Osteoblast (primary cell): Measurements from ENCODE around the gene EOGT. TPM values are rescaled to one million over a fixed set of nuclear protein-coding genes. Genes with fewer than 3 reads are reported as not detected.

Experiments used
- DNase-seq: peaks from one replicate; pipeline ENCODE4 v3.0.0; 2011; ENCODE audit warnings: low spot score, mixed read lengths; ENCODE audit not compliant: insufficient read length; ENCODE audit errors: missing footprints
- H2AFZ ChIP-seq: 2 replicates; pipeline ENCODE4 v1.6.0; 2011; ENCODE audit warnings: mild to moderate bottlenecking, low read length
- H3K27ac ChIP-seq: 2 replicates; pipeline ENCODE4 v1.5.1; 2011; ENCODE audit warnings: mild to moderate bottlenecking, low read depth, low read length, moderate library complexity
- H3K27me3 ChIP-seq: 2 replicates; pipeline ENCODE4 v1.6.0; 2012; ENCODE audit warnings: mild to moderate bottlenecking, control low read depth, inconsistent platforms, low read length, moderate library complexity; ENCODE audit not compliant: insufficient read depth
- H3K36me3 ChIP-seq: 2 replicates; pipeline ENCODE4 v1.5.1; 2011; ENCODE audit warnings: mild to moderate bottlenecking, low read length, control low read depth, moderate library complexity; ENCODE audit not compliant: insufficient read depth
- H3K4me1 ChIP-seq: 2 replicates; pipeline ENCODE4 v1.5.1; 2011; ENCODE audit warnings: mild to moderate bottlenecking, low read length, control low read depth, moderate library complexity; ENCODE audit not compliant: insufficient read depth
- H3K4me2 ChIP-seq: 2 replicates; pipeline ENCODE4 v1.6.0; 2011; ENCODE audit warnings: mild to moderate bottlenecking, low read length; ENCODE audit not compliant: insufficient read depth
- H3K4me3 ChIP-seq: fragments of 200-600 bp; sonication (generic); 3 replicates; pipeline ENCODE4 v1.5.1; 2012; ENCODE audit warnings: mild to moderate bottlenecking, low read length, inconsistent platforms; ENCODE audit not compliant: insufficient read depth
- H3K79me2 ChIP-seq: 2 replicates; pipeline ENCODE4 v1.6.0; 2012; ENCODE audit warnings: mild to moderate bottlenecking, low read length, control low read depth, inconsistent platforms; ENCODE audit not compliant: insufficient read depth
- H3K9me3 ChIP-seq: 2 replicates; pipeline ENCODE4 v1.5.1; 2011; ENCODE audit warnings: low read depth, low read length, control low read depth
- H4K20me1 ChIP-seq: 2 replicates; pipeline ENCODE4 v1.6.0; 2012; ENCODE audit warnings: mild to moderate bottlenecking, low read length, control low read depth; ENCODE audit not compliant: insufficient read depth
- total RNA-seq: library from RNA; depleted of rRNA; stranded (reverse); fragments of >200 nt; gene quantifications from 2 replicates; pipeline ENCODE4 v1.2.3, GENCODE V29; 2012
- TF ChIP-seq, protein P1 (sequence below): IDR thresholded peaks from 2 replicates; pipeline ENCODE4 v1.5.1; 2011; ENCODE audit warnings: mild to moderate bottlenecking, low read depth, low read length, moderate library complexity; ENCODE audit errors: extremely low read depth

EOGT gene
- total RNA-seq, 1 donor = 65.9 TPM

DNA sequence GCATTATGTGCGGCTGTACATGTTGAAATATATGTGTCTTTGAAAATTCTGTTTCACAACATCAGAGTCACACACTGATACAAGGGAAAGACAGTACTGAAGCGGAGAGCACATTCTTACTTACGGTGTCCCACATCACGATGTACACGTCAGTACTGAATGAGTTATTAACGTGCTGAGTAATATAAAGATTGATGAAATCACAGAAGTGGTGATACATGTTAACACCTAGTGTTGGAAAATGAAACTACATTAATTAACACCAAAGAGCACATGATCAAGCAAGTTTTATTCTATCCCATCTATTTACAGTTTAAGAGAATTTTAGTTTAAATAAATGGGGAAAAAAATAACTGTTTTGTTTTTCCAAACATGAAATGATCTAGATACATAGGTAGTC is 15.6 kb downstream of the EOGT start:
- Histone ChIP-seq H3K4me3 (no peak overlapping the region), H2AFZ (no peak overlapping the region), H4K20me1 (peaks cover 12% of the 10 kb centered on the region), H3K4me1 (peaks cover 21% of the 10 kb centered on the region), H3K27me3 (no peaks in the 10 kb centered on the region), H3K9me3 (no peaks in the 10 kb centered on the region), H3K79me2 (no peaks in the 10 kb centered on the region), H3K4me2 (no peak overlapping the region), H3K36me3 (peaks cover 67% of the 10 kb centered on the region), H3K27ac (no peak overlapping the region)
- TF ChIP-seq, protein P1, sequence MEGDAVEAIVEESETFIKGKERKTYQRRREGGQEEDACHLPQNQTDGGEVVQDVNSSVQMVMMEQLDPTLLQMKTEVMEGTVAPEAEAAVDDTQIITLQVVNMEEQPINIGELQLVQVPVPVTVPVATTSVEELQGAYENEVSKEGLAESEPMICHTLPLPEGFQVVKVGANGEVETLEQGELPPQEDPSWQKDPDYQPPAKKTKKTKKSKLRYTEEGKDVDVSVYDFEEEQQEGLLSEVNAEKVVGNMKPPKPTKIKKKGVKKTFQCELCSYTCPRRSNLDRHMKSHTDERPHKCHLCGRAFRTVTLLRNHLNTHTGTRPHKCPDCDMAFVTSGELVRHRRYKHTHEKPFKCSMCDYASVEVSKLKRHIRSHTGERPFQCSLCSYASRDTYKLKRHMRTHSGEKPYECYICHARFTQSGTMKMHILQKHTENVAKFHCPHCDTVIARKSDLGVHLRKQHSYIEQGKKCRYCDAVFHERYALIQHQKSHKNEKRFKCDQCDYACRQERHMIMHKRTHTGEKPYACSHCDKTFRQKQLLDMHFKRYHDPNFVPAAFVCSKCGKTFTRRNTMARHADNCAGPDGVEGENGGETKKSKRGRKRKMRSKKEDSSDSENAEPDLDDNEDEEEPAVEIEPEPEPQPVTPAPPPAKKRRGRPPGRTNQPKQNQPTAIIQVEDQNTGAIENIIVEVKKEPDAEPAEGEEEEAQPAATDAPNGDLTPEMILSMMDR = no peak
- DNase-seq = no peak

DNA sequence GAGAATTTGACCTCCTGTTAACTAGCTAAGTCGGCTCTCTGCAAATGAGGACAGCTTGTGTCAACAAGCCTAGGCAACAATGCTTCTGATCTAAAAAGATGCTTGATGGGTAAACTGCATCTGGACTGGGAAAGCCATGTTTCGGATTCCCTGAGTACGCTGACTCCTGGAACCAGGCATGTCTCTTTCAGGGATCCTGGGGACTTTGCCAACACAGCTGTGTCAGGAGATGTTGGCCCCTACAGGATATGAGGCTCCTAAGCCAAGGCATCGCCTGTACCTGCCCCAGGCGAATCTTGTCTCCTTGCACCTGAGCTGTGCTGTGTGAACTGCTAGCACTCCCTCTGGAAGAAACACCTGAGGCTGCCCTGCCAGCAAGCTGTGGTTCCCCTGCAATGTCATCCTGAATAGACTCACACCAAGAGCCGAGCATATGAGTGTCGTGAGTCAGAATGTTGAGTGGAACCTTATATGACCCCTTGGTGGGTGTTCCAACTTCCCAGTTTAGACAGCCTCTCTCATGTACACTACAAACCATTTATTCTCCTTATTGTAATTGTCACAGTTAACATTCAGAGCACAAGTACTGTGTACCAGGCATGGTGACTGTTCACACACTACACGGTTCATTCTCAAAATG is 17.0 kb downstream of the EOGT start:
- Histone ChIP-seq H3K27me3 (no peaks in the 10 kb centered on the region), H3K79me2 (no peaks in the 10 kb centered on the region), H3K27ac (peak overlapping the region; percentile 32), H3K9me3 (no peaks in the 10 kb centered on the region), H3K4me1 (peaks cover 21% of the 10 kb centered on the region), H3K4me3 (no peak overlapping the region), H3K4me2 (no peak overlapping the region), H3K36me3 (peaks cover 55% of the 10 kb centered on the region), H2AFZ (no peak overlapping the region), H4K20me1 (peaks cover 12% of the 10 kb centered on the region)
- TF ChIP-seq, protein P1 = no peak
- DNase-seq = peak; percentile 54

DNA sequence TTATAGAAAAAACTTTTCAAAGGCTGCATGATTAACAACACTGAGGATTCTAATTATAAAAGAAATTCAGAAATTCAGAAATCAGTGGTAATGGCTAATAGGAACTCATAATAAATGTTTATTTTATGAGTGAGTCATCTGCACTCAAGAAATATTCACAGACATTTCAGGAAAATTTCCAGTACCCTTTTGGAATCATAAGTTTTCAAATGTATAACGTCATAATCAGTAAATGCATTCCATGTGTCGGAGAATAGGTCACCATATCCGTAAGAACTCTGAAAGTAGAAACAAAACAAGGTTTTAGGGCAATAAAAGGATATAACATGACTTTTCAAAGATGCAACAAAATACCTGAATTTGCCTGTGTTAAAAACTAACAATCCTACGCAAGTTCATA is 24.7 kb downstream of the EOGT start:
- H3K36me3 ChIP-seq = peaks cover 56% of the 10 kb centered on the region
- DNase-seq = no peak
- no peak overlapping the region for H3K27ac ChIP-seq

DNA sequence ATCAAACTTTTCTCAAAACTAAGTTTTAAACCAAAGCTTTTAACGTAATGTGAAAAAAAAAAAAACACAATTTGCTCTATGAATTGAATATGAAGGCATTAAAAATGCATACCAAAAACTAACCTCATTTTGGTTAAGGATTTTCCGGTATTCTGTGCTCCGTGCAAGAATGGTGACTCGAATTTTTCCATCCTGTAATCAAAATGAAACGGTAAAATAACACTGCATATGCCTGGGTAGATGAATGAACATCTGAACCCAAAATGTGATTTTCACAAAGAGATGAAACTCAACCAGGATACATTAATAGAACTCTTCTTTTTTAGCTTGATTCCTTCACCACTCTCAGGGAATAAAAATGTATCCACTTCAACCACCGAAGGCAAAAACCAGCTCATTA is 26.2 kb downstream of the EOGT start:
- H2AFZ ChIP-seq = no peak overlapping the region
- H3K4me3 ChIP-seq = no peak overlapping the region
- H3K36me3 ChIP-seq = peaks cover 65% of the 10 kb centered on the region
- H3K79me2 ChIP-seq = no peaks in the 10 kb centered on the region
- no peak for DNase-seq
- no peaks in the 10 kb centered on the region for H3K9me3 ChIP-seq
- no peak overlapping the region for H3K4me2 ChIP-seq
- H3K27me3 ChIP-seq = no peaks in the 10 kb centered on the region
- H4K20me1 ChIP-seq = no peaks in the 10 kb centered on the region
- TF ChIP-seq, protein P1 = no peak
- peaks cover 2% of the 10 kb centered on the region for H3K4me1 ChIP-seq
- H3K27ac ChIP-seq = no peak overlapping the region

More for the DNA sequence above, 24.7 kb downstream of the EOGT start:
- H3K4me1 ChIP-seq = peaks cover 2% of the 10 kb centered on the region
- H3K9me3 ChIP-seq = no peaks in the 10 kb centered on the region
- H3K27me3 ChIP-seq = no peaks in the 10 kb centered on the region
- no peaks in the 10 kb centered on the region for H3K79me2 ChIP-seq
- no peaks in the 10 kb centered on the region for H4K20me1 ChIP-seq
- H2AFZ ChIP-seq = no peak overlapping the region
- H3K4me3 ChIP-seq = no peak overlapping the region
- TF ChIP-seq, protein P1 = no peak
- H3K4me2 ChIP-seq = no peak overlapping the region
